NCI-H1417 (cell line): ENCODE data around the gene CACNA1C.
A peak's percentile ranks its signal among the peaks of the same experiment; 100 is the strongest.

Experiments used
- DNase-seq, 3 experiments: peaks; one replicate each; lab custom pipeline; 2025; lab: John Stamatoyannopoulos, UW

CACNA1C gene

GRCh38 chr12:2139651-2140050 is 86.9 kb downstream of the CACNA1C start:
- DNase-seq = no peak

GRCh38 chr12:2140858-2141519 is 88.2 kb downstream of the CACNA1C start:
- no peak for DNase-seq

- no peak for DNase-seq
Observed at GRCh38 chr12:2142068-2142467, 89.3 kb downstream of the CACNA1C start.

- no peak for DNase-seq
Observed at GRCh38 chr12:2144951-2145350, 92.2 kb downstream of the CACNA1C start.

- DNase-seq = peak in 2 of 3 experiments; percentile 37 to 40
Observed at GRCh38 chr12:2145433-2145998, 92.7 kb downstream of the CACNA1C start.

GRCh38 chr12:2147335-2147734 is 94.5 kb downstream of the CACNA1C start:
- DNase-seq = no peak

GRCh38 chr12:2149091-2149490 is 96.3 kb downstream of the CACNA1C start:
- no peak for DNase-seq

- no peak for DNase-seq
Observed at GRCh38 chr12:2150833-2151232, 98.0 kb downstream of the CACNA1C start.

- no peak for DNase-seq
Observed at GRCh38 chr12:2151391-2151790, 98.6 kb downstream of the CACNA1C start.

GRCh38 chr12:2152134-2152533 is 99.3 kb downstream of the CACNA1C start:
- DNase-seq = no peak

- DNase-seq = no peak
Observed at GRCh38 chr12:2154050-2154449, 101.3 kb downstream of the CACNA1C start.

- DNase-seq = no peak
Observed at GRCh38 chr12:2154521-2154920, 101.7 kb downstream of the CACNA1C start.

- DNase-seq = no peak
Observed at GRCh38 chr12:2156333-2156732, 103.5 kb downstream of the CACNA1C start.

GRCh38 chr12:2160043-2160442 is 107.3 kb downstream of the CACNA1C start:
- peak in 2 of 3 experiments; percentile 68 to 93 for DNase-seq

- no peak for DNase-seq
Observed at GRCh38 chr12:2161473-2161872, 108.7 kb downstream of the CACNA1C start.

GRCh38 chr12:2163177-2163941 is 110.6 kb downstream of the CACNA1C start:
- no peak for DNase-seq

GRCh38 chr12:2165021-2165420 is 112.2 kb downstream of the CACNA1C start:
- no peak for DNase-seq

GRCh38 chr12:2165927-2166326 is 113.1 kb downstream of the CACNA1C start:
- no peak for DNase-seq

GRCh38 chr12:2166696-2167095 is 113.9 kb downstream of the CACNA1C start:
- no peak for DNase-seq

GRCh38 chr12:2167231-2167630 is 114.4 kb downstream of the CACNA1C start:
- no peak for DNase-seq

- peak in 2 of 3 experiments; percentile 8 to 57 for DNase-seq
Observed at GRCh38 chr12:2168808-2169207, 116.0 kb downstream of the CACNA1C start.

- no peak for DNase-seq
Observed at GRCh38 chr12:2169489-2169888, 116.7 kb downstream of the CACNA1C start.

GRCh38 chr12:2169940-2170339 is 117.2 kb downstream of the CACNA1C start:
- no peak for DNase-seq
